RWPE2 (cell line): Measurements from ENCODE around the gene AKR1A1.

Source experiments
- ATAC-seq: fragments of 200-7000 bp; cut with Tn5 transposase; 3 replicates; pipeline ENCODE4 v1.9.1; 2021; ENCODE audit warnings: low read depth
- DNase-seq: peaks from one replicate; pipeline ENCODE4 v3.0.0-alpha.2; 2020; ENCODE audit warnings: low spot score
- H3K27ac ChIP-seq: fragments of 450-650 bp; 2 replicates; pipeline ENCODE4 v1.5.1; 2017; ENCODE audit warnings: mild to moderate bottlenecking; ENCODE audit not compliant: poor library complexity, severe bottlenecking
- H3K27me3 ChIP-seq: fragments of 250-450 bp; sonication (Bioruptor Pico); 2 replicates; pipeline ENCODE4 v1.5.1; 2021; ENCODE audit warnings: mild to moderate bottlenecking, moderate library complexity; ENCODE audit not compliant: insufficient read depth, poor library complexity, severe bottlenecking
- H3K36me3 ChIP-seq: fragments of 250-450 bp; sonication (Bioruptor Pico); 2 replicates; pipeline ENCODE4 v1.5.1; 2020; ENCODE audit warnings: low read depth, mild to moderate bottlenecking, moderate library complexity
- H3K4me1 ChIP-seq: fragments of 250-450 bp; sonication (Bioruptor Pico); 2 replicates; pipeline ENCODE4 v1.5.1; 2021; ENCODE audit warnings: mild to moderate bottlenecking, moderate library complexity; ENCODE audit not compliant: insufficient read depth, poor library complexity, severe bottlenecking
- H3K4me3 ChIP-seq: fragments of 250-450 bp; sonication (Bioruptor Pico); 2 replicates; pipeline ENCODE4 v1.5.1; 2021; ENCODE audit warnings: mild to moderate bottlenecking, moderate library complexity; ENCODE audit not compliant: severe bottlenecking
- H3K9me3 ChIP-seq: fragments of 250-450 bp; sonication (Bioruptor Pico); 2 replicates; pipeline ENCODE4 v1.5.1; 2021; ENCODE audit warnings: mild to moderate bottlenecking, moderate library complexity; ENCODE audit not compliant: severe bottlenecking
- TF ChIP-seq, protein P1 (sequence below): fragments of 450-650 bp; IDR thresholded peaks from one replicate; pipeline ENCODE4 v1.5.1; 2017; ENCODE audit warnings: mild to moderate bottlenecking, moderate library complexity; ENCODE audit not compliant: poor library complexity, severe bottlenecking

The AKR1A1 gene

GRCh38 chr1:45563843-45564242 lies 13.2 kb downstream of the AKR1A1 start:
- no peak; the same call in 2 of the 3 replicates for ATAC-seq
- Histone ChIP-seq H3K27me3 (no peaks in the 10 kb centered on the region), H3K4me3 (no peak overlapping the region), H3K9me3 (no peaks in the 10 kb centered on the region), H3K36me3 (peaks cover 56% of the 10 kb centered on the region), H3K4me1 (no peaks in the 10 kb centered on the region), H3K27ac (no peak overlapping the region)
- TF ChIP-seq, protein P1, sequence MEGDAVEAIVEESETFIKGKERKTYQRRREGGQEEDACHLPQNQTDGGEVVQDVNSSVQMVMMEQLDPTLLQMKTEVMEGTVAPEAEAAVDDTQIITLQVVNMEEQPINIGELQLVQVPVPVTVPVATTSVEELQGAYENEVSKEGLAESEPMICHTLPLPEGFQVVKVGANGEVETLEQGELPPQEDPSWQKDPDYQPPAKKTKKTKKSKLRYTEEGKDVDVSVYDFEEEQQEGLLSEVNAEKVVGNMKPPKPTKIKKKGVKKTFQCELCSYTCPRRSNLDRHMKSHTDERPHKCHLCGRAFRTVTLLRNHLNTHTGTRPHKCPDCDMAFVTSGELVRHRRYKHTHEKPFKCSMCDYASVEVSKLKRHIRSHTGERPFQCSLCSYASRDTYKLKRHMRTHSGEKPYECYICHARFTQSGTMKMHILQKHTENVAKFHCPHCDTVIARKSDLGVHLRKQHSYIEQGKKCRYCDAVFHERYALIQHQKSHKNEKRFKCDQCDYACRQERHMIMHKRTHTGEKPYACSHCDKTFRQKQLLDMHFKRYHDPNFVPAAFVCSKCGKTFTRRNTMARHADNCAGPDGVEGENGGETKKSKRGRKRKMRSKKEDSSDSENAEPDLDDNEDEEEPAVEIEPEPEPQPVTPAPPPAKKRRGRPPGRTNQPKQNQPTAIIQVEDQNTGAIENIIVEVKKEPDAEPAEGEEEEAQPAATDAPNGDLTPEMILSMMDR = no peak
- no peak for DNase-seq

DNA sequence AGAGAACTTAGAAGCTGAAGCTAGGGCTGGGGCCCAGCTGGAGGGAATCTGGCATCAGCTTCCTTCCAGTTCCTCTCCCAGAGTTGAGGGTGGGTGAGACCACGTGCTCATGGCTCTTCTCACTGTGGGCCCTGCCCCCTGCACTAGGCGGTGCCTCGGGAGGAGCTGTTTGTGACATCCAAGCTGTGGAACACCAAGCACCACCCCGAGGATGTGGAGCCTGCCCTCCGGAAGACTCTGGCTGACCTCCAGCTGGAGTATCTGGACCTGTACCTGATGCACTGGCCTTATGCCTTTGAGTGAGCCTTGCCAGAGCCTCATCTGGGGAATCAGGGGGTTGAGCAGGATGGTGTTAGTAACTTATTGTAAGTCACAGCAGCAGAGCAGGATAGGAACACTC lies 16.1 kb downstream of the AKR1A1 start:
- Histone ChIP-seq H3K36me3 (peaks cover 49% of the 10 kb centered on the region), H3K4me1 (no peaks in the 10 kb centered on the region), H3K27ac (no peak overlapping the region), H3K27me3 (no peaks in the 10 kb centered on the region), H3K4me3 (no peak overlapping the region), H3K9me3 (no peaks in the 10 kb centered on the region)
- TF ChIP-seq, protein P1 = no peak
- no peak for ATAC-seq
- no peak for DNase-seq

- TF ChIP-seq, protein P1 = no peak
- no peaks in the 10 kb centered on the region for H3K4me1 ChIP-seq
- no peaks in the 10 kb centered on the region for H3K27me3 ChIP-seq
- no peak overlapping the region for H3K27ac ChIP-seq
- DNase-seq = no peak
- no peak overlapping the region for H3K4me3 ChIP-seq
- ATAC-seq = no peak
- no peaks in the 10 kb centered on the region for H3K9me3 ChIP-seq
- H3K36me3 ChIP-seq = peaks cover 39% of the 10 kb centered on the region
These were observed 17.3 kb downstream of the AKR1A1 start for GRCh38 chr1:45567911-45568310.

GRCh38 chr1:45568421-45568820 lies 17.8 kb downstream of the AKR1A1 start:
- ATAC-seq = no peak
- Histone ChIP-seq H3K4me1 (no peaks in the 10 kb centered on the region), H3K27me3 (no peaks in the 10 kb centered on the region), H3K4me3 (no peak overlapping the region), H3K36me3 (peaks cover 34% of the 10 kb centered on the region), H3K9me3 (no peaks in the 10 kb centered on the region), H3K27ac (no peak overlapping the region)
- TF ChIP-seq, protein P1 = no peak
- DNase-seq = no peak

- no peaks in the 10 kb centered on the region for H3K4me1 ChIP-seq
- no peaks in the 10 kb centered on the region for H3K9me3 ChIP-seq
- H3K27ac ChIP-seq = no peak overlapping the region
- ATAC-seq (peak; percentile 22; the same call in 2 of the 3 replicates), DNase-seq (no peak)
- peaks cover 29% of the 10 kb centered on the region for H3K36me3 ChIP-seq
- TF ChIP-seq, protein P1 = no peak
- H3K4me3 ChIP-seq = no peak overlapping the region
- no peaks in the 10 kb centered on the region for H3K27me3 ChIP-seq
These were observed 18.9 kb downstream of the AKR1A1 start for GRCh38 chr1:45569571-45569961.
